OCI-LY1 (cell line): ENCODE results near the gene ZFAND4.

Source experiments
- H2AFZ ChIP-seq: fragments of 200-600 bp; sonication (generic), shearing (Covaris generic); 2 replicates; pipeline ENCODE4 v1.6.0; 2014; ENCODE audit warnings: antibody characterized with exemption, mild to moderate bottlenecking, low read length
- H3F3A ChIP-seq: fragments of 200-600 bp; sonication (generic), shearing (Covaris generic); 2 replicates; pipeline ENCODE4 v1.6.0; 2014; ENCODE audit warnings: mild to moderate bottlenecking, antibody characterized with exemption, low read length, moderate library complexity; ENCODE audit not compliant: insufficient read depth
- H3K27ac ChIP-seq: fragments of 200-600 bp; sonication (generic); 2 replicates; pipeline ENCODE4 v1.5.1; 2014; ENCODE audit warnings: low read length, mixed run types, mild to moderate bottlenecking, low read depth; ENCODE audit not compliant: poor library complexity, severe bottlenecking
- H3K27me3 ChIP-seq: fragments of 200-600 bp; sonication (generic); 2 replicates; pipeline ENCODE4 v1.6.0; 2014; ENCODE audit warnings: antibody characterized with exemption, mild to moderate bottlenecking, low read length, moderate library complexity; ENCODE audit not compliant: insufficient read depth
- H3K36me3 ChIP-seq: fragments of 200-600 bp; sonication (generic); 2 replicates; pipeline ENCODE4 v1.6.1; 2014; ENCODE audit warnings: mild to moderate bottlenecking, antibody characterized with exemption, low read length, moderate library complexity, mixed read lengths; ENCODE audit not compliant: insufficient read depth
- H3K4me1 ChIP-seq: fragments of 200-600 bp; sonication (generic); 2 replicates; pipeline ENCODE4 v1.5.1; 2014; ENCODE audit warnings: mild to moderate bottlenecking, low read length, moderate library complexity; ENCODE audit not compliant: insufficient read depth, severe bottlenecking
- H3K4me2 ChIP-seq: fragments of 200-600 bp; sonication (generic), shearing (Covaris generic); 2 replicates; pipeline ENCODE4 v1.6.1; 2014; ENCODE audit warnings: low read length
- H3K4me3 ChIP-seq: fragments of 200-600 bp; sonication (generic); 2 replicates; pipeline ENCODE4 v1.5.1; 2014; ENCODE audit warnings: low read length, low read depth, mild to moderate bottlenecking, mixed read lengths; ENCODE audit not compliant: poor library complexity, severe bottlenecking
- H3K79me2 ChIP-seq: fragments of 200-600 bp; shearing (Covaris generic); 2 replicates; pipeline ENCODE4 v1.6.1; 2016; ENCODE audit warnings: mixed run types, low read length, mixed read lengths; ENCODE audit not compliant: insufficient read depth
- H3K9ac ChIP-seq: fragments of 200-600 bp; sonication (generic), shearing (Covaris generic); 2 replicates; pipeline ENCODE4 v1.6.1; 2014; ENCODE audit warnings: mild to moderate bottlenecking, low read length, mixed read lengths
- H3K9me2 ChIP-seq: fragments of 200-600 bp; sonication (generic), shearing (Covaris generic); 2 replicates; pipeline ENCODE4 v1.6.1; 2014; ENCODE audit warnings: low read depth, mild to moderate bottlenecking, low read length, mixed read lengths
- H3K9me3 ChIP-seq: fragments of 200-600 bp; shearing (Covaris generic); 2 replicates; pipeline ENCODE4 v1.6.1; 2014; ENCODE audit warnings: low read length, mixed read lengths
- H4K20me1 ChIP-seq: fragments of 200-600 bp; sonication (generic), shearing (Covaris generic); 2 replicates; pipeline ENCODE4 v1.6.0; 2016; ENCODE audit warnings: mild to moderate bottlenecking, low read length; ENCODE audit not compliant: insufficient read depth
- CTCF ChIP-seq: fragments of 200-600 bp; sonication (generic), shearing (Covaris generic); IDR thresholded peaks from 2 replicates; pipeline ENCODE4 v1.5.1; 2017; ENCODE audit warnings: mild to moderate bottlenecking, antibody characterized with exemption, low read length, moderate library complexity, mixed read lengths
- EZH2 ChIP-seq: fragments of 200-600 bp; sonication (generic), shearing (Covaris generic); IDR thresholded peaks from 2 replicates; pipeline ENCODE4 v1.8.0; 2017; ENCODE audit warnings: borderline replicate concordance, mixed run types, mild to moderate bottlenecking, antibody characterized with exemption, low read length, moderate library complexity, mixed read lengths

ZFAND4 gene

GRCh38 chr10:45599646-45600045, 72.9 kb downstream of the ZFAND4 start:
- H3K9me3 ChIP-seq = peaks cover 4% of the 10 kb centered on the region; the same call in 1 of the 2 replicates
- H3K9me2 ChIP-seq = no peaks in the 10 kb centered on the region
- no peaks in the 10 kb centered on the region for H4K20me1 ChIP-seq
- H3K9ac ChIP-seq = no peak overlapping the region
- H3K27me3 ChIP-seq = no peaks in the 10 kb centered on the region
- no peaks in the 10 kb centered on the region for H3K79me2 ChIP-seq
- no peak overlapping the region for H3K4me3 ChIP-seq
- no peaks in the 10 kb centered on the region for H3F3A ChIP-seq
- H3K4me1 ChIP-seq = peaks cover 5% of the 10 kb centered on the region
- no peak overlapping the region for H3K4me2 ChIP-seq
- TF ChIP-seq CTCF = no peak
- H2AFZ ChIP-seq = no peak overlapping the region
- H3K27ac ChIP-seq = no peak overlapping the region
- H3K36me3 ChIP-seq = no peaks in the 10 kb centered on the region

- H3K36me3 ChIP-seq = no peaks in the 10 kb centered on the region
- H3K27ac ChIP-seq = no peak overlapping the region
- H3F3A ChIP-seq = no peaks in the 10 kb centered on the region
- H3K79me2 ChIP-seq = no peaks in the 10 kb centered on the region
- no peak overlapping the region for H3K9ac ChIP-seq
- TF ChIP-seq CTCF = no peak
- no peak for TF ChIP-seq EZH2
- H3K4me3 ChIP-seq = no peak overlapping the region
- H4K20me1 ChIP-seq = no peaks in the 10 kb centered on the region
- no peak overlapping the region for H2AFZ ChIP-seq
- peaks cover 5% of the 10 kb centered on the region for H3K4me1 ChIP-seq
- H3K9me2 ChIP-seq = no peaks in the 10 kb centered on the region
- H3K9me3 ChIP-seq = peaks cover 4% of the 10 kb centered on the region; the same call in 1 of the 2 replicates
- H3K27me3 ChIP-seq = no peaks in the 10 kb centered on the region
- H3K4me2 ChIP-seq = no peak overlapping the region
Observed at GRCh38 chr10:45599021-45599603, 73.5 kb downstream of the ZFAND4 start.

GRCh38 chr10:45596526-45596925, 76.0 kb downstream of the ZFAND4 start:
- H3K9me3 ChIP-seq = peaks cover 4% of the 10 kb centered on the region; the same call in 1 of the 2 replicates
- no peaks in the 10 kb centered on the region for H4K20me1 ChIP-seq
- H2AFZ ChIP-seq = no peak overlapping the region

More at GRCh38 chr10:45596526-45596925, 76.0 kb downstream of the ZFAND4 start:
- Histone ChIP-seq H3K4me2 (no peak overlapping the region), H3K27me3 (no peaks in the 10 kb centered on the region), H3K4me3 (no peak overlapping the region), H3F3A (no peaks in the 10 kb centered on the region), H3K9me2 (no peaks in the 10 kb centered on the region), H3K36me3 (no peaks in the 10 kb centered on the region), H3K27ac (no peak overlapping the region), H3K79me2 (peaks cover 11% of the 10 kb centered on the region), H3K9ac (no peak overlapping the region), H3K4me1 (peaks cover 29% of the 10 kb centered on the region)
- no peak for TF ChIP-seq CTCF
- no peak for TF ChIP-seq EZH2
